ENCODE measurements around the gene HRH3.

DNA sequence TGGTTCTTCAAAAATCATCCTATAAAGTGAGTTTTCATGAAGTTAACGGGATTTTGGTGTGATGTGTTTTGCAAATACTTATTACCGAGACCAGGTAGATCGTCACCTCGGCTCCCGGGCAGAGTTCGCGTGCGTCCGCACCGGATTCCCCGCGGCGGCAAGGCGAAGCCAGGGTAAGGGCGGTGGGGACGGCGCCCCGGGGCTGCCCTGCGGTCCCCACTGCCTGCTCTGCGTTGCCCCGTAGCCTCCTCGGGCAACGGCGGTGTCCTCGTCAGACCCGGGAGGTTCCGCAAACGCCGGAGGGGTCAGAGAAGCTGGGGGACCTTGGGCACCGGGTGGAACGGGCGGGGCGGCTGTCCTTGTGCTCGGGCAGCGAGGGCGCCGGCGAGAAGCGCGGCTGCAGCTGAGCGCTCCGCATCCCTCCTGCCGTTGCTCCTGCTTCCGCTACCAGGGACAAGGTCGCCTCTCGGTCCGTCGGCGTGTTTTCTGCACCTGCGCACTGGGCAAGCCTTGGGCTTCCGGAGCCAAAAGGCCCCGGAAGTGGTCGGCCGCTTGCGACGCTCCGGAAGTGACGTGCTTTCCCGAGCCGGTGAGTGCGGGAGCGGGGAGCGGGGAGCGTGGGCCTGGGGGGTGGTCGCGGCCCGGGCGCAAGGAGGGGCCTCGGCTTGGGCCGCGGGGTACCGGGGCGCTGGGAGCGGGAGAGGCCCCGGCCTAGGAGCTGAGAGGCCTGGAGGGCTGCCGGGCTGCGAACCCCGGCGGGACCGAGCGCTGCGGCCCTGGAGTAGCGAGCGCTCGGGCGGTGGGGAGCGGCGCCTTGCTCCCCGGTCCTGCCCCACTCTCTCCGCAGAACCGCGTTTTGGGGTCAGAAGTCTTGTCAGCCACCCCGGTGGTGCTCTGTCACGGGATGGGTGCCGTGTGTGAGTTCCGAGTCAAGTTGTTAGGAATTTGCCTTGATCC, 37.3 kb downstream of the HRH3 start, which contains the start of gene MTG2:
- TF ChIP-seq EZH2 (IDR thresholded peaks at IDR 0.05) = no peak
- TF ChIP-seq, protein P1, sequence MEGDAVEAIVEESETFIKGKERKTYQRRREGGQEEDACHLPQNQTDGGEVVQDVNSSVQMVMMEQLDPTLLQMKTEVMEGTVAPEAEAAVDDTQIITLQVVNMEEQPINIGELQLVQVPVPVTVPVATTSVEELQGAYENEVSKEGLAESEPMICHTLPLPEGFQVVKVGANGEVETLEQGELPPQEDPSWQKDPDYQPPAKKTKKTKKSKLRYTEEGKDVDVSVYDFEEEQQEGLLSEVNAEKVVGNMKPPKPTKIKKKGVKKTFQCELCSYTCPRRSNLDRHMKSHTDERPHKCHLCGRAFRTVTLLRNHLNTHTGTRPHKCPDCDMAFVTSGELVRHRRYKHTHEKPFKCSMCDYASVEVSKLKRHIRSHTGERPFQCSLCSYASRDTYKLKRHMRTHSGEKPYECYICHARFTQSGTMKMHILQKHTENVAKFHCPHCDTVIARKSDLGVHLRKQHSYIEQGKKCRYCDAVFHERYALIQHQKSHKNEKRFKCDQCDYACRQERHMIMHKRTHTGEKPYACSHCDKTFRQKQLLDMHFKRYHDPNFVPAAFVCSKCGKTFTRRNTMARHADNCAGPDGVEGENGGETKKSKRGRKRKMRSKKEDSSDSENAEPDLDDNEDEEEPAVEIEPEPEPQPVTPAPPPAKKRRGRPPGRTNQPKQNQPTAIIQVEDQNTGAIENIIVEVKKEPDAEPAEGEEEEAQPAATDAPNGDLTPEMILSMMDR (IDR thresholded peaks at IDR 0.05) = peak; percentile 6
- no peak for TF ChIP-seq EZH2phosphoT487 (IDR thresholded peaks at IDR 0.05)
